GM19193 (cell line): ENCODE data around the gene UGT1A7.

Source experiments
- POLR2A ChIP-seq: IDR thresholded peaks from 4 replicates; pipeline ENCODE4 v1.6.1; 2011; ENCODE audit not compliant: insufficient read depth, insufficient read length; ENCODE audit errors: extremely low read depth

Gene UGT1A7

GRCh38 chr2:233769260-233769659, 87.6 kb downstream of the UGT1A7 start:
- TF ChIP-seq POLR2A, result no peak

GRCh38 chr2:233772153-233772552, 90.5 kb downstream of the UGT1A7 start:
- TF ChIP-seq POLR2A, result no peak

DNA sequence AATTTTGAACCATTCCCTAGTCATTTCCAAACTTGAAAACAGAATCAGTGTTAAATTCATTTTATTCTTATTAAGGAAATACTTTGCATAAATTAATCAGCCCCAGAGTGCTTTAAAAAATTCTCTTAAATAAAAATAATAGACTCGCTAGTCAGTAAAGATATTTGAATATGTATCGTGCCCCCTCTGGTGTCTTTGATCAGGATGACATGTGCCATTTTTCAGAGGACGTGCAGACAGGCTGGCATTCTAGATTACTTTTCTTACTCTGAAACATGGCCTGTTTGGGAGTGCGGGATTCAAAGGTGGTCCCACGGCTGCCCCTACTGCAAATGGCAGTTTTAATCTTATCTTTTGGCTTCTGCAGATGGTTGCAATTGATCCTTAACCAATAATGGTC, 90.9 kb downstream of the UGT1A7 start:
- TF ChIP-seq POLR2A, result no peak

GRCh38 chr2:233773854-233774253, 92.2 kb downstream of the UGT1A7 start:
- TF ChIP-seq POLR2A, result no peak

DNA sequence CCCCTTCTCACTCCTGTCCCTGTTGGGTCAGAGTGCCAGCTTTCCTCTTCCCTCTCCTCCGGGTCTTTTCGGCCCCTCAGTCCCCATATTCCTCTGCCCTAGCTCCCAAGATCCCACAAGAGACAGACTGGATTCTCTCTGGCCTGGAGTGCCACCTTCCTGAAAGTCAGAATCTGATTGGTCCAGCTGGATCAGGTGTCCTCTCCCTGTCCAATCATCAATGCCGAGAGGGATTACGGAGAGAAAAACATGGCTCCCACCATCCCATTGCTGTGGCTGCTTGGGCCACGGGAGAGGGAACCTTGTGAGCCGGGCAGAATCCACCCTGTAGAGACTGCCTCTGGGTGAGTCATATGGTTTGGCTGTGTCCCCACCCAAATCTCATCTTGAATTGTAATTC, 93.7 kb downstream of the UGT1A7 start:
- TF ChIP-seq POLR2A, result no peak

DNA sequence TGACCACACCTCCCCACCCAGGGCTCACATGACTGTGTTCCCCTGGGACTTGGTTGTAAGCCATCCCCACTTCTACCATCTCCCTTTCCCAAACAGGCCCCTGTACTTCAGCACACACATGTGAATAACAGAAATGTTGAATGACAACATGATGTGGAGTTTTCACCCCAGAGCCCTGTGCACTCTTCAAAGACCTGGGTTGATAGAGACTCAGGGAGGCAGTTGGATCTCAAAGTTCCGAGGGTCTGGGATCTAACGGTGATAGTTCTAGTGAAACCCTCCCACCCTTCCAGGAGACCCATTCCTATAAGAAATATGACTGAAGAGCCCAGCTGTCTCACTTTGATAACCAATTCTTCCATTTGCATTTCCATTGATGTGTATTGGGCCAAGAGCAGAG, 96.3 kb downstream of the UGT1A7 start, which contains the start of gene MROH2A:
Gene MROH2A, plus strand, starts transcription at position 301 of the 400 bp plus-strand sequence. CDS start 1,029 bp downstream, outside the sequence.
- no peak for TF ChIP-seq POLR2A

GRCh38 chr2:233779722-233780121, 98.0 kb downstream of the UGT1A7 start:
- no peak for TF ChIP-seq POLR2A

- TF ChIP-seq POLR2A, result no peak
These were observed 99.1 kb downstream of the UGT1A7 start for GRCh38 chr2:233780771-233781170.

GRCh38 chr2:233789554-233789953, 107.9 kb downstream of the UGT1A7 start:
- TF ChIP-seq POLR2A, result no peak

- no peak for TF ChIP-seq POLR2A
These were observed 109.6 kb downstream of the UGT1A7 start for GRCh38 chr2:233791151-233791882.

GRCh38 chr2:233791883-233792329, 110.2 kb downstream of the UGT1A7 start:
- no peak for TF ChIP-seq POLR2A

DNA sequence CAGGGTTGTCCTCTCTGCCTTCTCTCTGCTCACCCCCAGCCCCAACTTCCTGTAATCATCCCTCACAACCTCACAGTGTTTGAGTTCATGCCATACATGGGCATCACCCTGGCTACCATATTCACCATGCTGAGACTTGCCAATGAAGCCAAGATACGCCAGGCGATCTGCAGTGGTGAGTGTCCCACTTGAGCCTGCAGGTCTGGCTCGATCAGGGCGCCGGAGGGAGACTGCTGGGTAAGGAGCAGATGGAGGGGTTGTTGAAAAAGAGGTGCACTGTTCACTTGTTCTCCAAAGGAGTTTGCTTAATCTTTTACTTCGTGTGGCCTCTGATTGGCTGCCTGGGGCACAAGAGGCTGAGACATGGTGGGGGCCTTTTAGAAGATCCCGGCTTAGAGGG, 111.0 kb downstream of the UGT1A7 start:
- no peak for TF ChIP-seq POLR2A

DNA sequence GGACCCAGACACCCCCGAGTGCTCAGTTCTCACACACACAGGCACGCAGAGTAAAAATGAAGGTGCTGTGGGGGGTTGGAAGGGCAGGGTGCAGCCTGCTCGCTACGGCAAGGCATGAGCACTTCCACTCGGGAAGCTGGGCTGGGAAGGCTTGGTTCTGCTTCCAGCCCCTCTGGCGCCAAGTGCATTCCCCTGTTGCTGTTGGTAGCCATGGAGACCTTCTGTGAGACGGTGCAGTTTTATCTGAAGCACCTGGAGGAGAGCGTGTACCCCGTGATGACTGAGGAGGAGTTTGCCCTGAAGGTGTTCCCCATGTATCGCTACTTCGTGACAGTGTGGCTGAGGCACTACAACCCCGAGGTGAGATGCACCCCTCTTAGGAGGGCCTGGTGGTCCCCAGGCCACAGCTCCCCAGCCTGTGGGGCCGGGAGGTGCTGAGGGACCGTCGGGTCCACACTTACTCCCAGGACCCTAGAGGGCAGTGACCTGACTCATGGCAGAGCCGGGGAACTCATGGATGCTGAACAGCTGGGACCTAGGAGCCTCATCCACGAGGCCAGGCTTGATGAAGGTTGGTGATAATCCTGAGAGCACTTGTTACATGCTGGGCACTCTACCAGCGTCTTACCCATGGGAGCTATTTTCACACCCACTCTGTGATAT, 111.9 kb downstream of the UGT1A7 start:
- TF ChIP-seq POLR2A, result no peak

DNA sequence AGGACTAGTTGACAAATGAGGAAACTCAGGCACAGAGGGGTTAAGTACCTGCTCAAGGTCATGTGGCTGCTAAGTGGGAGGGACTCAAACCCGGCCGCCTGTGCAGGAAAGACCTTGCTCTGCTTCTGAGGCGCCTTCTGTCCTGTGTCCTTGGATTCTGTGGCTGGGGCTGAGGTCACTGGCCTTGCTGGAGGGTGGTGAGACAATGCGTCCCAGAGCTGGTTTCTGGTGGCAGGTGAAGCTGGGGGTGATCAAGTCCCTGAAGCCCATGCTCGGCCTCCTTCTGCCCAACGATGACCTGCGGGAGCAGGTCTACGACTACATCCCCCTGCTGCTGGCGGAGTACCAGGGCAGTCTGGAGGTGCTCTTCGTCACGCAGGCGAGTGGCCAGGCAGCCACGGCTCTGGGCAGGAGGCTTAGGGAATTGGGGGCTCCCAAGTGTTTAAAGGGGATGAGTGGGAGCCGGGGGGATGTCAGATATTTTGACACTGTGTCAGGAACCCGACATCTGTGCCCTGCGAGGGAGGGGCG, 112.5 kb downstream of the UGT1A7 start:
- no peak for TF ChIP-seq POLR2A

GRCh38 chr2:233795735-233796171, 114.1 kb downstream of the UGT1A7 start:
- no peak for TF ChIP-seq POLR2A

DNA sequence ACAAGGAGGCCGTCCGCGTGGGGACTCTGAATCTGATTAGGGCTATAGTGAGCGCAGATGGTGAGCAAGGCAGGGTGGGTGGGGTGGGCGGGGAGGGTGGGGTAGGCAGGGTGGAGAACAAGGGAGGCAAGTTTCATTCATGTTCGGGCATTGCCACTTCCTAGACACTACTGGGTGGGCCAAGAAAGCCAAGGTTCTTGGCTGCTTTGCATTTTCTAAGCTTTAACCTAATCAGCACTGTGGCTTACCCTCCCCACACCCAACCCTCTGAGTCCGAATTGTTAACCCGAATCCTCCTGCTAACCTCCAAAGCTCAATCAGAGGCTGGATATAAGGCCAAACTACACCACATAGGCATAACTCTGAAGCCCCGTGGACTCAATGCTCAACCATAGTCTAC, 114.6 kb downstream of the UGT1A7 start:
- no peak for TF ChIP-seq POLR2A
